Transverse colon (tissue), 4 donors: ENCODE data around the gene SGO2.

Experiments
- POLR2A ChIP-seq: fragments of 450-650 bp; IDR thresholded peaks from one replicate; pipeline ENCODE4 v1.6.1; 2016; ENCODE audit warnings: antibody characterized with exemption, mild to moderate bottlenecking, moderate library complexity
- POLR2AphosphoS5 ChIP-seq, 3 donors: sonication (generic); formaldehyde crosslinking; IDR thresholded peaks; one replicate each; pipeline ENCODE4 v1.6.1; 2016; ENCODE audit warnings: antibody characterized with exemption in 3 of 3
- TF ChIP-seq, protein P1 (sequence below), 5 experiments: fragments of 200-600 bp in 3 of 5; fragments of 450-650 bp in 2 of 5; sonication (generic) in 3 of 5; IDR thresholded peaks; 1 replicate in 2 of 5; 2 replicates in 3 of 5; pipeline ENCODE4 v1.5.1; 2016 to 2017; ENCODE audit warnings: antibody characterized with exemption in 5 of 5, inconsistent platforms in 3 of 5, mild to moderate bottlenecking in 2 of 5, moderate library complexity in 1 of 5

DNA sequence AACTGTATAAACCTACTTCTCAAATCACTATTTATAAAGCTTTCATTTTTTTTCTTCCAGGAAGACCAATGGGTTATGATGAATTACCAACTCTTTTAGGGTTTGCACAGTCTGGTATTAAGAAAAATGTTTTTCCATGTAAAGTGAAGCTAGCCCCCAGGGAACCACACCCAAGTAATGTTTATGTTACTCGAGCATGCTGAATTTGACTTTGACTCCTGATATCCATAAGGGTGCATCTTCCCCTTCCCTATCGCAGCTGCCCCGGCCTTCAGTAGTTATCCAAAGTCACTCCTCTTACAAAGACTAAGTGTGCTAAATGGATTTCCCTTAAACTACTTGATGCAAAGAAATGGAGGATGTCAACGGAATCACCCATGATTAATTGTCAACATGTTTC is 37.8 kb upstream of the SGO2 start:
- no peak for TF ChIP-seq POLR2AphosphoS5 (IDR thresholded peaks at IDR 0.05)
- no peak for TF ChIP-seq POLR2A
- TF ChIP-seq, protein P1, sequence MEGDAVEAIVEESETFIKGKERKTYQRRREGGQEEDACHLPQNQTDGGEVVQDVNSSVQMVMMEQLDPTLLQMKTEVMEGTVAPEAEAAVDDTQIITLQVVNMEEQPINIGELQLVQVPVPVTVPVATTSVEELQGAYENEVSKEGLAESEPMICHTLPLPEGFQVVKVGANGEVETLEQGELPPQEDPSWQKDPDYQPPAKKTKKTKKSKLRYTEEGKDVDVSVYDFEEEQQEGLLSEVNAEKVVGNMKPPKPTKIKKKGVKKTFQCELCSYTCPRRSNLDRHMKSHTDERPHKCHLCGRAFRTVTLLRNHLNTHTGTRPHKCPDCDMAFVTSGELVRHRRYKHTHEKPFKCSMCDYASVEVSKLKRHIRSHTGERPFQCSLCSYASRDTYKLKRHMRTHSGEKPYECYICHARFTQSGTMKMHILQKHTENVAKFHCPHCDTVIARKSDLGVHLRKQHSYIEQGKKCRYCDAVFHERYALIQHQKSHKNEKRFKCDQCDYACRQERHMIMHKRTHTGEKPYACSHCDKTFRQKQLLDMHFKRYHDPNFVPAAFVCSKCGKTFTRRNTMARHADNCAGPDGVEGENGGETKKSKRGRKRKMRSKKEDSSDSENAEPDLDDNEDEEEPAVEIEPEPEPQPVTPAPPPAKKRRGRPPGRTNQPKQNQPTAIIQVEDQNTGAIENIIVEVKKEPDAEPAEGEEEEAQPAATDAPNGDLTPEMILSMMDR (IDR thresholded peaks at IDR 0.05): no peak
